HG03045 (cell line): Measurements from ENCODE around the gene NUP210.
"Not testable (repeated sequence)": the region's sequence is repeated elsewhere in the genome, so short reads cannot be mapped to it uniquely, and the experiment has no call there.

Experiments
- ATAC-seq: cut with Tn5 transposase; IDR thresholded peaks from one replicate; pipeline ENCODE4 v1.9.1; 2021; ENCODE audit warnings: mild to moderate bottlenecking, moderate library complexity; ENCODE audit not compliant: unreplicated experiment

NUP210 gene

DNA sequence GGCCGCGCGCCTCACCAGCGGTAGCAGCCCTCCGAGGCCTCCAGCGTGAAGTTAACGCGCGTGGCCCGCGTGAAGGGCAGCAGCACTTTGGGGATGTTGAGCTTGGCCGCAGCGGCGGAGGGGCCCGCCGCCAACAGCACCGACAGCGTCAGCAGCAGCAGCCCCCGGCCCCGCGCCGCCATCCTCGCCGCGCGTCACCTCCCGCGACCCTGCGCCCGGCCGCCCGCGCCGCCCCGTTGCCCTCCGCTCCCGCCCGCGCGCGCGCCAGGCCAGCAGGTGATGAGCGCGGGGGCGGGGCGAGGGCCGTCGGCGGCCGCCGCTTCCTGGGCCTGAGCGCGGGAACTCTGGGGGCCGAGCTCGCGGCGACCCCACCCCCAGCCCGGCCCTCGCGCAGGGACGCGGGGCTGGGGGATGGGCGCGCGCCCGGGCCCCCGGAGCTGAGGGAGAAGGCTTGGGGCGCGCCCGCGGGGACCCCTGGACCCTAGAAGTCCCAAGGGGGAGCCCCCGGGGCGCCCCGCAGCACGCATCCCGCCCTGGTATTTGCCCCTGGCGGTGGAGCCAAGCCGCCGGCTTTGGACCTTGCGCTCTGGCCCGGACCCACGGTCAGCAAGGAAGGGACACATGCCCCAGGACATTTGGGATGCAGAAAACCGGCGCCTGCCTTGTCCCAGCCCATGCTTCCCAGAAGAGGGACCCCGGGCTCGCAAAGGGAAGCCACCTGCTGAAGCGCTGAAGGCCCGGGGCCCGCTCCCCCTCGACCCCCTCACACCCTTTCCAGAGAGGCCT lies at the start of gene NUP210:
Gene NUP210 (minus strand): TSS at position 278 of the 786 bp plus-strand sequence. CDS start 96 bp downstream, at position 182.
- ATAC-seq, result peak; percentile 47

DNA sequence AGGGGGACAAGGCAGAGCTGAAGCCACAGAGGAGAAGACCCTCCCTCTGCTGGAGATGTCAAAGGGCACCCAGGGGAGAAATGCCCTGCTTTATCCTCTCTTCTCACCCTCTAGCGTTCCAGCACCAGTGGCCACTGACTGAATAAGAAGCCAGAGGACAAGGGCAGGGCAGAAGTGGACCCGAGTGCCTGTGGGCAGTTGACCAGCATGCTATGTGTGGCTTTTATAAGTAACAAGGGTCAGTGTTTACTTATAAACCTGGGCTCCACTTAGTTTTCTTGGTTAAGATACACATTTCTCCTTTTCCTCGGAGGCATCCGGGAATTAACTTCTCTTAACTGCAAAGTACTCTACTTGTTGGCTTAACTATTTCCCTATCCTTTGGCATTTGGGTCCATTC lies 46.7 kb upstream of the NUP210 start:
- ATAC-seq, result no peak

DNA sequence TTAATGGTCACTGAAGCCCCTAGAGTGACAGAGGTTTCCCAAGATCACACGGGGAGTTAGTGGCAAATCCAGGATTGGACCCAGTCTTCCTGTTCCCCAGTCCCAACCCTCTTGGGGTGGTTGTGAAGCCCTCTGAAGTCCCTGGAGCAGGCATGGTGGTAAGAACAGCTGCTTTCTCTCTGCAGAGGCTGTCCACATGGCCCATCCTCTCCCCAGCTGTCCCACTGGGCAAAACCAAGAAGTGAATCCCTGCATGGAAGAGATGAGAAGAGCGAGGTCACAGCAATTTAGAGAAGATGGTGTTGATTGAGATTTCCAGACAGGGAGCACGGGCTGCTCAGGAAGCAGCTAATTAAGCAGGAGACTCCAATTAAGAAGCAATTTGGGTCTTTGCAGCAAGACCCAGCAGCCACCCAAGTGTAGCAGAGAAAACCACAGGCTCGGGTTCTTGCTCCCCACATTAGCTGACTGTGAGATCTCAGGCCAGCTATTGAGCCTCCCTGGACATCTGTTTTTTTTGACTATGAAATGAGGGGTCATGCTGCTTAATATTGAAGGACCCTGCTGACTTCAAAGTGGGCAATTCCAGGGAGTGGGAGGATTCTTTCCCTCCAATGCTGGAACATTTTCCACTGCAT lies 45.2 kb upstream of the NUP210 start:
- ATAC-seq, result no peak

DNA sequence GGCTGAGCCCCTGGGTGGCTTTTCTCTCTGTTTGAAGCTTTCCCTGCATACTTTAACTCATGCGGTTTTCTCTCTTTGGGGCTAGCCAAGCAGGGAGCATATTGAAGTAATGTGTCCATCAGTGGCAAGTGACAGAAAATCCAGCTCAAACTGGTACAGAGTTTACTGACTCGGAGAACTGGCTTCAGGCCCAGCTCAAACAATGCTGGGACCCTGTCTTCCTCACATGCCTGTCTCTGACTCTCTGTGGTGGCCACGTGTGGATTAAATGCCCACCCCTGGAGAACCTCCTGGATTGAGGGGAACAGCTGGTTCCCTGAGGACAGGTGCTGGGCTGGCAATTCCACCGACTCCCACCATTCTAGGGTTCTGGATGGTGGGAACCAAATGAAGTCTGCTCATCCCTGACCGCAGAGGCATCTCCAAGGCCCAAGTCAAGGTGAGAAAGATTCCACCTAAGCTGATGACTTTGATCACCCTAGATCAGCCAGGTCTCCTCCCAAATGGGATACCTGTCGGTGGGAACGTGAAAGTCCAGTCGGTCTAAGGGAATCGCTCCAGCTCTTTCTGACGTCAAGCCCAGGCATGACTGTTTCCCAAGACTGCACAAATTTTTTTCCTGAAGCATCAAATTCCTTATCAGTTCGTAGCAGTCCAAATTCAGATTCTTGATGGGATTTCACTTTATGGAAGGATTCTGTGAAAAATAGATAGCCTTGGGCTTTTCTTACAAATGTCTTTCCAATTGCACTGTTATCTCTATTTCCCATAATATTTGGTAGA lies 43.7 kb upstream of the NUP210 start:
- no peak for ATAC-seq

DNA sequence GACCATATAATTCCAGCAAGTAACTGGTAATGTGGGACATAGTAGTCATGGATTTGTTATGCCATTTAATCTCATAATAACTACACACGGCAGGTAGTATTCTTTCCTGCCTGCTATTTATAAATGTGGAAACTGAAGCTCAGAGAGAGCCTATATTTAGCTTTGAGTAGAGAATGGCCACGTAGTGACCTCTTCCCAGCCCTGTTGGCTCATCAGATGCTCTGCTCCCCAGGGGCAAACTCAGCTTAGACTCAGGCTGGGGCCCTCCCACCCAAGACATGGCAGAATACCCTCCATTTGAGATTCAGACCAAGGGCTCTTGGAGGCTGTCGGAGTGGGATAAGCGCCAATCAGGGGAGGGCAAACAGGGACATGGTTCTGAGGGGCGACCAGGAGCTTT lies 42.7 kb upstream of the NUP210 start:
- no peak for ATAC-seq

DNA sequence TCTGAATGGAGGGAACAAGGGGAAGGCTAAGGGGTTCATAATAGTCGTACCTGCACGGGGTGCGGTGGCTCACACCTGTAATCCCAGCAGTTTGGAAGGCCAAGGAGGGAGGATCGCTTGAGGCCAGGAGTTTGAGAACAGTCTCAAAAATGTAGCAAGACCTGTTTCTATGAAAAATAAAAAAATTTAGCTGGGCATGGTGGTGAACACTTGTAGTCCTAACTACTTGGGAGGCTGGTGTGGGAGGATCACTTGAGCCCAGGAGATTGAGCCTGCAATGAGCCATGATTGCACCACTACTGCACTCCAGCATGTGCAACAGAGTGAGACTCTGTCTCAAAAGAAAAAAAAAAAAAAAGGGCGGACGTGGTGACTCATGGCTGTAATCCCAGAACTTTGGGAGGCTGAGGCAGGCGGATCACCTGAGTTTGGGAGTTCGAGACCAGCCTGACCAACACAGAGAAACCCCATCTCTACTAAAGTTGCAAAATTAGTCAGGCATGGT lies 42.1 kb upstream of the NUP210 start:
- ATAC-seq, result no peak

DNA sequence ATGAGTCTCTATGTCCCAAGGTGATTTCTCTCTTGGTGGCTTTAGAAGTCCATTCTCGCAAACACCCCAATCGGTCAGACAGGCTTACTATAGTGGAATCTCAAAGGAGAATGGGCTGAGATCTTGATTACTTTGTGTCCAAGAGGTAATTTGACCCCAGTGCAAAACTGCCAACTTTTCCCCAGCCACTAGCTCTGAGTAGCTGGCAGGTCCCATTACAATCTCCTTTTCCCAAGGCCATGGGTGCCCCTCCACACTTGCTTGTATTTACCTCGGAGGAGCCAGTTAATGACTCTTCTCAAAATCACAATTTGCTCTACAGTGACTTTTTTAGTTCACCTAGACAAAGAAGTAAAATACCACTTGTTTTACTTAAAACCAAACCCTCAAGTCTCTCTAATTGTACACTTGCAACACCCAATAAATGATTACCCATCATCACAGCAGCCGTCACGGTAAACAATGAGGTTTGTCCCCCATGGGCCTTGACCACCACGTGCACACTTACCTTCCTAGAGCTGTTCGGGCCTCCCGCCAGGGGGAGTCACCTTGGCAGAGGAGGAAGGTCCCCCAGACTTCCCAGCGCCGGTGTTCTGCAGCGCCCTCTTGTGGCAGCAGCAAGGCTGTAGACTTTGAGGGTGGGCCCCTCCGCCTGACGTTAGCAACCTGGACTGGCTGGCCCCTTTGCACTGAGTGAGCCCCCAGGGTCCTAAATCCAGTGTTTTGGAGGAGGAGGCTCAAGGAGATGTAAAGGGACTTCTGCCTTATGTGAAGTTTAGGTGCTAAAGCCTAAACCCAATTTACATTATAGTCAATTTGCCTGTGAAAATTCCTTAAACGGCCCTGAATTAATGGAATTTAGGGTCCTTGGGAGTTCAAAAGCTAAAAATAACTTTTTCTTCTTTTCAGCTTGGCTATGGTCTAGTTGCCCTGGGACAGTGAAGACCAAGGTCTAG lies 41.3 kb upstream of the NUP210 start:
- peak; percentile 73 for ATAC-seq

DNA sequence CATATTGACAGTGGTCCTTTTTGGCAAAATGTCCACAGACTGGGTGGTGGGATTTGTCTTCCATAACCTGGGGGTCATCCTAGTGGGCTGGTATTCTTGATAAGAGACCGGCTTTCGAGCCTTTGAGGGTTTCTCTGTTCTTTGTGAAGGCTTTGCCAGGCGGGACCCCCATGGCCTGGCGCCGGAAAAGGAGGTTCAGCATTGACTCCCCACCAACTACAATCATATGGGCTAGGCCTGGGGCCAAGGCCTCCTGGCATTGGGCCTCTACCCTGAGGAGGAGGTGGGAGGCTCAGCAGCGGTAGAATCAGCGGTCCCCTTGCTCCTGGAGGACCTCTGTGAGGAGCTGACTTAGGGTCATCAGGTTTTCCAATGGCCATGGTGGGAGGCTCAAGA lies 40.2 kb upstream of the NUP210 start:
- no peak for ATAC-seq

DNA sequence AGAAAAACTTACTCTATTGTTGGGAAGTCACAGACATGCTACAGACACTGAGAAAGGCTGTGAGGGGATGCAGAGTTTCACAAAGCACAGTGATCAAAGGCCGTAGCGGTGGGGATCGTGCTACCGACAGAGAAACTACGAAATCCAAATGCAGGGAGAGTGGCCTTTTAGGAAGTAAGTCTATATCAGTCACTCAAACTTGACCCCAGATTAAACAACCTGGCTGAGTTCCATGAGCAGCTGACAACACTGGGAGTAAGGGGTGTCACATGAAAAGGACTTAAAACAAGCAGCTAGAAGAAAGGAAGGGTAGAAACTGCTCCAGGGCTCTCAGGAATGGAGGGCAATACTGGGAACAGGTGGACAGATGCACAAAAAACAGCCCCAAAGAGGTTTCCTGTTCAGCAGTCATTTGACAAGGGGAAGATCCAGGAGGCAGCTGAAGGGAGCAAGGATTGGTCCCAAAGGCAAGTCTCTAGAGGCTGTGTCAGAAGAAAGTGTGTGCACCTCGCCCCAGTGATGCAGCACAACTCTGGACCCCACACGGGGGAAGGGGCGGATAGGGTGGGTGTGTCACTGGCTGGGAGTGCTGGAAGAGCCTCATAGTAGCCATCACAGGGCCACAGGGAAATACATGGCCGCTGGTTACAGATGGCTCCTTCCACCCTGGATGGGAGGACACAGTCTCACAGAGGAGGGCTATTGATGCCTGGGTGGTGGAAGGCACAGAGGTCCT lies 39.7 kb upstream of the NUP210 start:
- no peak for ATAC-seq

DNA sequence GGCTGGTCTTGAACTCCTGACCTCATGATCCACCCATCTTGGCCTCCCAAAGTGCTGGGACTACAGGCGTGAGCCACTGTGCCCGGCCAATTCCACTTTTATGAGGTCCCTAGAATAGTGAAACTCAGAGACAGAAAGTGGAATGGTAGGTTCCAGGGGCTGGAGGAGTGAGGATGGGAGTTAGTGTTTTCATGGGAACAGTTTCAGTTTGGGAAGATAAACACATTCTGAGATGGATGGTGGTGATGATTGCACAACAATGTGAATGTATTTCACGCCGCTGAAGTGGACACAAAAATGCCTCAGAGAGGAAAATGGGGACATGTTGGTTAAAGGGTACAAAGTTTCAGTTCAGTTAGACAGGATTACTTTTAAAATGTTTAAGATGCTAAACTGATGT lies 37.5 kb upstream of the NUP210 start:
- ATAC-seq, result no peak

DNA sequence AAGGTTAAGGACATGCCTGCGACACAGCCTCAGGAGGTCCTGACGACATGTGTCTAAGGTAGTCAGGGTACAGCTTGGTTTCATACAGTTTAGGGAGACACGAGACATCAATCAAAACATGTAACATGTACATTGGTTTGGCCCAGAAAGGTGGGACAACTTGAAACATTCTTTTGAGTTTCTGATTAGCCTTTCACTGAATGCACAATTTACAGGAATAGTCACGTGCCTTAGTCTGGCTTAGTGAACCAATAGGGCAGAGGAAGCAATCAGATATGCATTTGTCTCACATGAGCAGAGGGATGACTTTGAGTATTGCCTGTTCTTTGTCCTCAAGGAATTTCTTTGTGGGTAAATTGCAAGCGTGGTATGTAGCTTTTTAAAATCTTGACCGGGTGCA lies 35.5 kb upstream of the NUP210 start:
- no peak for ATAC-seq

DNA sequence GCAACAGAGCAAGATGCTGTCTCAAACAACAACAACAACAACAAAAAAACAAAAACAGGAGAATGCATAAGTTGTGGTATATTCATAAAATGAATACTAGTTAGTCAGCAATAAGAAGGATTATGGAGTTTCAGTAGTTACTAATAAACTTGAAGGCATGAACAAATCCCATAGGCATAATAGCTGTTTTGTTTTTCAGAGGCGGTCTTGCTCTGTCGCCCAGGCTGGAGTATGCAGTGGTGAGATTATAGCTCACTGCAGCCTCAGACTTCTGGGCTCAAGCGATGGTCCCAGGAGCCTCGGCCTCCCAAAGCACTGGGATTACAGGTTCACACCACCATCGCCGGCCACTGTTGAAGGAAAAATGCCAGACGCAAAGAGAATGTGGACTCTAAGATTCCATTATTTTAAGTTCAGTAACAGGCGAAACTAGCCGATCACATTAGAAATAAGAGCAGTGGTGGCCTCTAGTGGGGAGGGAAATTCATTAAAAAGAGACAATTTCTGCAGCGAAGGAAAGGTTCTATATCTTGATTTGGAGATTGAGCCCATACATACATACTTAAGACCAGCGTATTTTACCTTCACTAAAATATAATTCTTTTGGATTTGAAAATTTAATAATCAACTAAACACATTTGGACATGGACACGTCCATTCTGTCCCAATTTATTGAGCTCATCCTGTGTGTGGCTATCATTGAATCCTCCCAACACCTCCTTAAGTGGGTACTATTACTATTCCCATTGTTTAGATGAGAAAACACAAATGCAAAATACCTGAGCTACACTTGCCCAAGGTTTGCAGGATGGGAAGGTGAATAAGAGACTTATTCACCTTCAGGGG lies 32.6 kb upstream of the NUP210 start:
- no peak for ATAC-seq

DNA sequence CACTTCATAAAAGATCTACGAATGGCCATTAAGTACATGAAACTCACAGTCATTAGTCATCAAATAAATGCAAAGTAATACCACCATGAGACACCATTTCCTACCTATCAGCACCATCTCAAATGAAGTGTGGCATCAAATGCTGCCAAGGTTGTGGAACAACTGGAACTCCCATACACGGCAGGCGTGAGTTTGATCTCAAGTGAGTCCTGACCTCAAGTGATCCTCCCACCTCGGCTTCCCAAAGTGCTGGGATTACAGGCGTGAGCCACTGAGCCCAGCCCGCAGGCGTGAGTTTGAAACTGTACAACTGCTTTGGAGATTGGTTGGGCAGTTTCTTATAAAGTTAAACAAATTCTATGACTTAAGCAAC lies 31.2 kb upstream of the NUP210 start:
- ATAC-seq, result peak; percentile 12

DNA sequence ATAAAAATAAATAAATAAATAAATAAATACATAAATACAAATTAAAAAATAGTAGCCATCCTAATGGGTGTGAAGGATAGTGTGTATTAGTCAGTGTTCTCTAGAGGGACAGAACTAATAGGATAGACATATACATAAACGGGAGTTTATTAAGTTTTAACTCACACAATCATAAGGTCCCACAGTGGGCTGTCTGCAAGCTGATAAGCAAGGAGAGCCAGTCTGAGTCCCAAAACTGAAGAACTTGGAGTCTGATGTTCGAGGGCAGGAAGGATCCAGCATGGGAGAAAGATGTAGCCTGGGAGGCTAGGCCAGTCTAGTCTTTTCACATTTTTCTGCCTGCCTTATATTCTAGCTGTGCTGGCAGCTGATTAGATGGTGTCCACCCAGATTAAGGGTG lies 22.8 kb upstream of the NUP210 start:
- ATAC-seq, result not testable (repeated sequence)

DNA sequence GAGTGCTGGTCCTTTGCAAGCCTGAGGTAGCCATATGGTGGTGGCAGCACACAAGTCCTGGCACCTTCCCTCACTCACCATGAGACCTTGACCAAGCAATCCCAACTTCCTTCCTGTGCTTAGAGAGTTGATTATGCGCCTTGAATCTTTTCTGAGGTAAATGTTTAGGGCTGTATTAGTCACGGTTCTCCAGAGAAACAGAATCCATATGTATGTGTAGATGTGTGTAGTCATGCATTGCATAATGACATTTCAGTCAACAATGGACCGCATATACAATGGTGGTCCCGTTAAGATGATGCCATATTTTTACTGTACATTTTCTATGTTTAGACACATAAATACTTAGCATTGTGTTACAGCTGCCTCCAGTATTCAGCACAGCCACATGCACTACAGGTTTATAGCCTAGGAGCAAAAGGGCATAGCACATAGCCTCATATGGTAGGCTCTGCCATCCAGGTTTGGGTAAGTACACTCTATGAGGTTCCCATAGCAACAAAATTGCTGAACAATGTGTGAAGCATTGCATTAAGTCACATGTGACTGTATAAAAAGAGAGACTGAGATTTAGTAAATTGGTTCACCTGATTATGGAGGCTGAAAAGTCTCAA lies 20.2 kb upstream of the NUP210 start:
- no peak for ATAC-seq

DNA sequence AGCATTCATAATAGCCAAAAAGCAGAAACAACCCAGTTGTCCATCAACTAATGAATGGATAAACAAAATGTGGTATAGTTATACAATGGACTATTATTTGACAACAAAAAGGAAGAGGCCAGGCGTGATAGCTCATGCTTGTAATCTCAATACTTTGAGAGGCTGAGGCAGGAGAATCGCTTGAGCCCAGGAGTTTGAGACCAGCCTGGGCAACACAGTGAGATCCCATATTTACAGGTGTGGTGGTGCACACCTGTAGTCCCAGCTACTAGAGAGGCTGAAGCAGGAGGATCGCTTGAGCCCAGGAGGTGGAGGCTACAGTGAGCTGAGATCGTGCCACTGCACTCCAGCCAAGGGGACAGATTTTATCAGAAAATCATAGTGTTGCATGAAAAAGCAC lies 16.1 kb upstream of the NUP210 start:
- not testable (repeated sequence) for ATAC-seq

DNA sequence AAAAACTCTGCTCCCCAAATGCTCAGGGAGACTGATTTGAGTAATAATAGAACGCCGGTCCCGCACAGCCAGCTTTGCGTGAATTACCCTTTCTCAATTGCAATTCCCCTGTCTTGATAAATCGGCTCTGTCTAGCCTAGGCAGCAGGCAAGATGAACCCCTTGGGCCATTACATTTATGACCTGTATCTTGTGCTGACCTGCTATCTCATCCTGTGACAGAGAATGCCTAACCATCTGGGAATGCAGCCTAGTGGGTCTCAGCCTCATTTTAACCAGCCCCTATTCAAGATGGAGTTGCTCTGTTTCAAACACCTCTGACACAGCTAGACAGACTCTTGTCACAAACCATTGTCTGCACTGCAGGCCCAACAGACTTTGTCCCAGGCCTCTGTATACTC lies 13.8 kb upstream of the NUP210 start:
- ATAC-seq, result no peak

DNA sequence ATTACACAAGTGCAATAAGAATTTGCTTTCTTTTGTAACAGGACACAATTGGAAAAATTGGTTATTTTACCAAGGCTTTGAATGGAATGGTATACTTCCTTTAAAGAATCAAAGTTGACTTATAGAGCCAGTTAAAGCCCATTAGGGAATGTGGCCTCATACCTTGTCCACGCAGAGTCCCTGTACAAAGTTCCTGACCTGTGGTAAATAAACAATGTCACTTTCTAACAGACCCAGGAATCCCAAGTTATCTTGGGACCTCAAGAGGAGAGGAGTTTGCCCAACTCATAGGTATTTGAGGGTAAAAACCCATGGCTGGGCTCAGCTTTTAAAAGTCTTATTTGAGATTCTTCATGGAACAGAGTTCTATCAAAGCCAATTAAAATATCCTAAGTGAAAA lies 12.0 kb upstream of the NUP210 start:
- ATAC-seq, result no peak
